ENCODE results near the gene SSR2. TPM values are rescaled to one million over a fixed set of nuclear protein-coding genes. Genes with fewer than 3 reads are reported as not detected.
"Not testable (repeated sequence)": the region's sequence is repeated elsewhere in the genome, so short reads cannot be mapped to it uniquely, and the experiment has no call there.

Gene SSR2
- total and polyA plus RNA-seq, 4 donors = 186 to 313 (median 206) TPM

- H3K4me3 ChIP-seq (ENCODE audit: low read depth, low read length) = no peak overlapping the region
- no peak overlapping the region for H3K27ac ChIP-seq (ENCODE audit: low read depth, low read length)
- 80% methylated on average over 1 of the region's 3 CpGs for WGBS (ENCODE audit: insufficient coverage)
- no peaks in the 10 kb centered on the region for H3K9me3 ChIP-seq (ENCODE audit: control insufficient read depth, insufficient read depth, low read length)
- no peaks in the 10 kb centered on the region for H3K27me3 ChIP-seq (ENCODE audit: control insufficient read depth, insufficient read depth, low read length)
- no peak for DNase-seq (ENCODE audit: low read depth in 4 of 6, low spot score in 6 of 6)
- H3K36me3 ChIP-seq (ENCODE audit: control insufficient read depth, insufficient read depth, low read length) = peaks cover 56% of the 10 kb centered on the region
- H3K4me1 ChIP-seq (ENCODE audit: control insufficient read depth, insufficient read depth, low read length) = peaks cover 5% of the 10 kb centered on the region
Measured at GRCh38 chr1:156048663-156049258, 28.0 kb upstream of the SSR2 start.

- no peak overlapping the region for H3K27ac ChIP-seq (ENCODE audit: low read depth, low read length)
- DNase-seq (ENCODE audit: low read depth in 4 of 6, low spot score in 6 of 6) = no peak
- H3K36me3 ChIP-seq (ENCODE audit: control insufficient read depth, insufficient read depth, low read length) = peaks cover 68% of the 10 kb centered on the region
- H3K27me3 ChIP-seq (ENCODE audit: control insufficient read depth, insufficient read depth, low read length) = no peaks in the 10 kb centered on the region
- no peaks in the 10 kb centered on the region for H3K9me3 ChIP-seq (ENCODE audit: control insufficient read depth, insufficient read depth, low read length)
- H3K4me3 ChIP-seq (ENCODE audit: low read depth, low read length) = no peak overlapping the region
- H3K4me1 ChIP-seq (ENCODE audit: control insufficient read depth, insufficient read depth, low read length) = no peaks in the 10 kb centered on the region
- 98% methylated on average over 4 of the region's 4 CpGs for WGBS (ENCODE audit: insufficient coverage)
Measured at GRCh38 chr1:156045076-156045475, 24.3 kb upstream of the SSR2 start.

- Histone ChIP-seq H3K9me3 (ENCODE audit: control insufficient read depth, insufficient read depth, low read length) (no peaks in the 10 kb centered on the region), H3K27me3 (ENCODE audit: control insufficient read depth, insufficient read depth, low read length) (no peaks in the 10 kb centered on the region), H3K36me3 (ENCODE audit: control insufficient read depth, insufficient read depth, low read length) (peaks cover 70% of the 10 kb centered on the region), H3K4me3 (ENCODE audit: low read depth, low read length) (no peak overlapping the region), H3K4me1 (ENCODE audit: control insufficient read depth, insufficient read depth, low read length) (no peaks in the 10 kb centered on the region), H3K27ac (ENCODE audit: low read depth, low read length) (no peak overlapping the region)
- no peak for DNase-seq (ENCODE audit: low read depth in 4 of 6, low spot score in 6 of 6)
- WGBS (ENCODE audit: insufficient coverage) = 93% methylated on average over 3 of the region's 3 CpGs
Measured at GRCh38 chr1:156042828-156043227, 22.1 kb upstream of the SSR2 start.

- H3K9me3 ChIP-seq (ENCODE audit: control insufficient read depth, insufficient read depth, low read length); DNase-seq (ENCODE audit: low read depth in 4 of 6, low spot score in 6 of 6): not testable (repeated sequence)
- no CpG with 5 or more reads among the region's 4 CpGs for WGBS (ENCODE audit: insufficient coverage)
Measured at GRCh38 chr1:156034991-156035390, 14.2 kb upstream of the SSR2 start.

GRCh38 chr1:156033011-156033410 is 12.3 kb upstream of the SSR2 start:
- no peaks in the 10 kb centered on the region for H3K4me1 ChIP-seq (ENCODE audit: control insufficient read depth, insufficient read depth, low read length)
- H3K4me3 ChIP-seq (ENCODE audit: low read depth, low read length) = no peak overlapping the region
- H3K27me3 ChIP-seq (ENCODE audit: control insufficient read depth, insufficient read depth, low read length) = no peaks in the 10 kb centered on the region
- no peak overlapping the region for H3K27ac ChIP-seq (ENCODE audit: low read depth, low read length)
- peaks cover 24% of the 10 kb centered on the region for H3K36me3 ChIP-seq (ENCODE audit: control insufficient read depth, insufficient read depth, low read length)
- 72% methylated on average over 5 of the region's 6 CpGs for WGBS (ENCODE audit: insufficient coverage)
- H3K9me3 ChIP-seq (ENCODE audit: control insufficient read depth, insufficient read depth, low read length) = no peaks in the 10 kb centered on the region
- peak in 1 of 6 donors; percentile 43 for DNase-seq (ENCODE audit: low read depth in 4 of 6, low spot score in 6 of 6)

More at GRCh38 chr1:156034991-156035390, 14.2 kb upstream of the SSR2 start:
- not testable (repeated sequence) for H3K27ac ChIP-seq (ENCODE audit: low read depth, low read length); H3K27me3 ChIP-seq (ENCODE audit: control insufficient read depth, insufficient read depth, low read length); H3K4me1 ChIP-seq (ENCODE audit: control insufficient read depth, insufficient read depth, low read length); H3K4me3 ChIP-seq (ENCODE audit: low read depth, low read length)
- H3K36me3 ChIP-seq (ENCODE audit: control insufficient read depth, insufficient read depth, low read length) = peaks cover 40% of the 10 kb centered on the region

- H3K4me1 ChIP-seq (ENCODE audit: control insufficient read depth, insufficient read depth, low read length) = peaks cover 4% of the 10 kb centered on the region
- H3K4me3 ChIP-seq (ENCODE audit: low read depth, low read length) = no peak overlapping the region
- H3K9me3 ChIP-seq (ENCODE audit: control insufficient read depth, insufficient read depth, low read length) = no peaks in the 10 kb centered on the region
- no peaks in the 10 kb centered on the region for H3K36me3 ChIP-seq (ENCODE audit: control insufficient read depth, insufficient read depth, low read length)
- DNase-seq (ENCODE audit: low read depth in 4 of 6, low spot score in 6 of 6) = no peak
- no peaks in the 10 kb centered on the region for H3K27me3 ChIP-seq (ENCODE audit: control insufficient read depth, insufficient read depth, low read length)
- no CpG with 5 or more reads among the region's 4 CpGs for WGBS (ENCODE audit: insufficient coverage)
- H3K27ac ChIP-seq (ENCODE audit: low read depth, low read length) = no peak overlapping the region
Measured at GRCh38 chr1:156026588-156026987, 5.8 kb upstream of the SSR2 start.

- no peak overlapping the region for H3K27ac ChIP-seq (ENCODE audit: low read depth, low read length)
- DNase-seq (ENCODE audit: low read depth in 4 of 6, low spot score in 6 of 6) = peak in 2 of 6 donors; percentile 42 to 47
- no peaks in the 10 kb centered on the region for H3K9me3 ChIP-seq (ENCODE audit: control insufficient read depth, insufficient read depth, low read length)
- H3K4me3 ChIP-seq (ENCODE audit: low read depth, low read length) = no peak overlapping the region
- H3K27me3 ChIP-seq (ENCODE audit: control insufficient read depth, insufficient read depth, low read length) = no peaks in the 10 kb centered on the region
- 17% methylated on average over 9 of the region's 9 CpGs for WGBS (ENCODE audit: insufficient coverage)
- peaks cover 4% of the 10 kb centered on the region for H3K4me1 ChIP-seq (ENCODE audit: control insufficient read depth, insufficient read depth, low read length)
- H3K36me3 ChIP-seq (ENCODE audit: control insufficient read depth, insufficient read depth, low read length) = no peaks in the 10 kb centered on the region
Measured at GRCh38 chr1:156025876-156026275, 5.1 kb upstream of the SSR2 start.

- H3K36me3 ChIP-seq (ENCODE audit: control insufficient read depth, insufficient read depth, low read length) = no peaks in the 10 kb centered on the region
- 88% methylated on average over 4 of the region's 5 CpGs for WGBS (ENCODE audit: insufficient coverage)
- H3K27me3 ChIP-seq (ENCODE audit: control insufficient read depth, insufficient read depth, low read length) = no peaks in the 10 kb centered on the region
- no peaks in the 10 kb centered on the region for H3K9me3 ChIP-seq (ENCODE audit: control insufficient read depth, insufficient read depth, low read length)
- DNase-seq (ENCODE audit: low read depth in 4 of 6, low spot score in 6 of 6) = no peak
- no peak overlapping the region for H3K4me3 ChIP-seq (ENCODE audit: low read depth, low read length)
- H3K27ac ChIP-seq (ENCODE audit: low read depth, low read length) = no peak overlapping the region
- peaks cover 10% of the 10 kb centered on the region for H3K4me1 ChIP-seq (ENCODE audit: control insufficient read depth, insufficient read depth, low read length)
Measured at GRCh38 chr1:156024801-156025200, 4.0 kb upstream of the SSR2 start.

GRCh38 chr1:156021954-156022353 is 1.2 kb upstream of the SSR2 start:
- Histone ChIP-seq H3K27me3 (ENCODE audit: control insufficient read depth, insufficient read depth, low read length) (no peaks in the 10 kb centered on the region), H3K27ac (ENCODE audit: low read depth, low read length) (no peak overlapping the region), H3K36me3 (ENCODE audit: control insufficient read depth, insufficient read depth, low read length) (peaks cover 18% of the 10 kb centered on the region), H3K9me3 (ENCODE audit: control insufficient read depth, insufficient read depth, low read length) (no peaks in the 10 kb centered on the region), H3K4me3 (ENCODE audit: low read depth, low read length) (no peak overlapping the region), H3K4me1 (ENCODE audit: control insufficient read depth, insufficient read depth, low read length) (peaks cover 11% of the 10 kb centered on the region)
- WGBS (ENCODE audit: insufficient coverage) = 60% methylated on average over 1 of the region's 2 CpGs
- no peak for DNase-seq (ENCODE audit: low read depth in 4 of 6, low spot score in 6 of 6)

- Histone ChIP-seq H3K36me3 (ENCODE audit: control insufficient read depth, insufficient read depth, low read length) (peaks cover 27% of the 10 kb centered on the region), H3K9me3 (ENCODE audit: control insufficient read depth, insufficient read depth, low read length) (no peaks in the 10 kb centered on the region), H3K4me3 (ENCODE audit: low read depth, low read length) (peak overlapping the region; percentile 78), H3K4me1 (ENCODE audit: control insufficient read depth, insufficient read depth, low read length) (peaks cover 11% of the 10 kb centered on the region), H3K27ac (ENCODE audit: low read depth, low read length) (peak overlapping the region; percentile 76), H3K27me3 (ENCODE audit: control insufficient read depth, insufficient read depth, low read length) (no peaks in the 10 kb centered on the region)
- WGBS (ENCODE audit: insufficient coverage) = 0% methylated on average over 1 of the region's 4 CpGs
- no peak for DNase-seq (ENCODE audit: low read depth in 4 of 6, low spot score in 6 of 6)
Measured at GRCh38 chr1:156021093-156021428, 310 bp upstream of the SSR2 start.

All from spinal cord (tissue), 10 donors.